Panc1 (cell line): Measurements from ENCODE around the gene GPR137.

ENCODE experiments used
- CTCF ChIP-seq: fragments of 450-650 bp; IDR thresholded peaks from 2 replicates; pipeline ENCODE4 v1.5.1; 2017; ENCODE audit warnings: mild to moderate bottlenecking
- POLR2AphosphoS5 ChIP-seq: IDR thresholded peaks from 2 replicates; pipeline ENCODE4 v1.6.1; 2012; ENCODE audit warnings: mild to moderate bottlenecking, low read depth, low read length, moderate library complexity
- REST ChIP-seq, 2 experiments: IDR thresholded peaks; 2 replicates each; pipeline ENCODE4 v1.6.1; 2011 to 2012; ENCODE audit warnings: low read depth in 2 of 2, control low read depth in 1 of 2, low read length in 1 of 2, mild to moderate bottlenecking in 1 of 2, moderate library complexity in 1 of 2; ENCODE audit not compliant: insufficient read depth in 1 of 2
- SIN3A ChIP-seq: IDR thresholded peaks from 2 replicates; pipeline ENCODE4 v1.6.1; 2012; ENCODE audit warnings: low read depth, mild to moderate bottlenecking, low read length, moderate library complexity, borderline replicate concordance; ENCODE audit not compliant: insufficient read depth

- no peak for TF ChIP-seq CTCF
- TF ChIP-seq POLR2AphosphoS5: no peak
- no peak for TF ChIP-seq SIN3A
- no peak for TF ChIP-seq REST (IDR thresholded peaks at IDR 0.05; ENCODE audit: insufficient read depth in 1 of 2, low read depth in 2 of 2, low read length in 1 of 2)
Measured at GRCh38 chr11:64321533-64321932, 35.9 kb downstream of the GPR137 start.
